ENCODE measurements around the gene RPGRIP1L. TPM values are rescaled to one million over a fixed set of nuclear protein-coding genes. Genes with fewer than 3 reads are reported as not detected.
"Not testable (repeated sequence)": the region's sequence is repeated elsewhere in the genome, so short reads cannot be mapped to it uniquely, and the experiment has no call there.

RPGRIP1L gene
- total and polyA plus RNA-seq, 12 donors, result 2.6 to 11.6 (median 6.6) TPM

DNA sequence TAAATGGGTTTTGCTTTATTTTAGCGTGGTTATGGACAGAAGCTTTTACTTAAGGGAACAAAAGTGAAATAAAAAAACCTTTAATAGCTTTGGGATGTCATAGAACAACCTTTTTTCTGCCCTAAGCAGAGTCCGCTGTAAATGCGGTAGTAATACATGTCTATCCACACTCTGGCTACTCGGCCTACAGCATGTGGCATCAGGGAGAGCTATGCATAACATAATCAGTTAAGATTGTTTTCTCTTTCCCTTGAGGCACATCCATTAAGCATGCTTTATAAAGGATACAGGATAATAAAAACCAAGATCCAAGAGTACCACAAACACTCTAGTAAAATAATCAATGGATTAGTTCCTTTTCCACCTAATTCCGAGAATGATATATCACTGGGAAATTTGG, 10.3 kb downstream of the RPGRIP1L start:
- Histone ChIP-seq H3K4me3 (no peak overlapping the region), H3K27ac (no peak overlapping the region), H3K36me3 (replicated peaks in 1 of 2) (no peaks in the 10 kb centered on the region), H3K4me1 (replicated peaks in 1 of 2) (peaks cover 0 to 4% of the 10 kb centered on the region in 2 donors), H3K9me3 (replicated peaks in 1 of 3) (no peaks in the 10 kb centered on the region), H3K27me3 (no peaks in the 10 kb centered on the region)
- intact Hi-C loops (cut with DNase I), result no loop called here
- no peak for TF ChIP-seq POLR2A (IDR thresholded peaks at IDR 0.05)
- TF ChIP-seq, protein P1, sequence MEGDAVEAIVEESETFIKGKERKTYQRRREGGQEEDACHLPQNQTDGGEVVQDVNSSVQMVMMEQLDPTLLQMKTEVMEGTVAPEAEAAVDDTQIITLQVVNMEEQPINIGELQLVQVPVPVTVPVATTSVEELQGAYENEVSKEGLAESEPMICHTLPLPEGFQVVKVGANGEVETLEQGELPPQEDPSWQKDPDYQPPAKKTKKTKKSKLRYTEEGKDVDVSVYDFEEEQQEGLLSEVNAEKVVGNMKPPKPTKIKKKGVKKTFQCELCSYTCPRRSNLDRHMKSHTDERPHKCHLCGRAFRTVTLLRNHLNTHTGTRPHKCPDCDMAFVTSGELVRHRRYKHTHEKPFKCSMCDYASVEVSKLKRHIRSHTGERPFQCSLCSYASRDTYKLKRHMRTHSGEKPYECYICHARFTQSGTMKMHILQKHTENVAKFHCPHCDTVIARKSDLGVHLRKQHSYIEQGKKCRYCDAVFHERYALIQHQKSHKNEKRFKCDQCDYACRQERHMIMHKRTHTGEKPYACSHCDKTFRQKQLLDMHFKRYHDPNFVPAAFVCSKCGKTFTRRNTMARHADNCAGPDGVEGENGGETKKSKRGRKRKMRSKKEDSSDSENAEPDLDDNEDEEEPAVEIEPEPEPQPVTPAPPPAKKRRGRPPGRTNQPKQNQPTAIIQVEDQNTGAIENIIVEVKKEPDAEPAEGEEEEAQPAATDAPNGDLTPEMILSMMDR (IDR thresholded peaks at IDR 0.05), result no peak
- 88 to 93% (median 89%) methylated on average over 5 of the region's 5 CpGs for WGBS, 4 donors
- DNase-seq, result no peak

DNA sequence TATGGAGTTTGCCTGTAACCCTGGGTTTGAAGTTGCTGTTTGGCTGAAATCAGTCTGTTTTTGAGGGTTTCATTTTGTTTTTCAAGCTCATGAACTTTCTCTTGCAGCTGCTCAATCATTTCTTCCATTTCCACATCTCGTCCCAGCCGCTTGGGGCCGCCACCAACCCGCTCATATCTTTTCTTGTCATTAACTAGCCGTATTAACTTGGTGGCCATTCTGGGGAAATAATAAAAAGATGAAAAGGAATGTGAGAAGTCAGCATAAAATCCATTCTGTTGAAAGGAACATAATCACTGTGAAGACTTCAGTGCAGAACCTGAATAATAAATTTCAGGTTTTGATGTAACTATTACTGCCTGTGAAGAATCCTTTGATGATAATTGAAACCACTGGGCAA, 11.5 kb downstream of the RPGRIP1L start:
- intact Hi-C loops (cut with DNase I), result no loop called here
- Histone ChIP-seq H3K27ac (no peak overlapping the region), H3K36me3 (replicated peaks in 1 of 2) (no peaks in the 10 kb centered on the region), H3K4me1 (replicated peaks in 1 of 2) (peaks cover 0 to 4% of the 10 kb centered on the region in 2 donors), H3K27me3 (no peaks in the 10 kb centered on the region), H3K9me3 (replicated peaks in 1 of 3) (no peaks in the 10 kb centered on the region), H3K4me3 (no peak overlapping the region)
- WGBS, 4 donors, result 94 to 96% (median 95%) methylated on average over 5 of the region's 5 CpGs
- DNase-seq, result no peak
- no peak for TF ChIP-seq POLR2A (IDR thresholded peaks at IDR 0.05)

DNA sequence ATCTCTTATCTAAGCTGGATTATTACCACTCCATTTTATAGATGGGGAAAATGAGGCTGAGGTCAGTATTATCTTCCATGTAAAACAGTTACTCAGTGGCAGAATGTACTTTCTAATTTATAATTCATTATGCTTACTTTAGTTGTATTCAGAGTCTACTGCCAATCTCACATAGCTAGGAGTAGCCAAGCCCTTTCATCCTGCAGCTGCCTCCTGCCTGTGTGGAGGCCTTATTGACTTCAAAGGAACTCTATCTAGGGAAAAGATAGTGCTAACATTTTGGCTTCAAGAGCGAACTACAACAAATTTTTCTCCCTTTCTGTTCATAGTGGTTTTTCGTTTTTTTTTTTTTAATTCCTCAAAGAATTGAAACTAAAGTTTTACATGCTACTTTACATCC, 12.9 kb downstream of the RPGRIP1L start:
- DNase-seq, result no peak
- intact Hi-C loops (cut with DNase I), result no loop called here
- 87 to 95% (median 89%) methylated on average over 2 of the region's 2 CpGs for WGBS, 4 donors
- no peaks in the 10 kb centered on the region for H3K36me3 ChIP-seq (replicated peaks in 1 of 2)
- TF ChIP-seq, protein P1 (IDR thresholded peaks at IDR 0.05), result no peak
- no peak for TF ChIP-seq POLR2A (IDR thresholded peaks at IDR 0.05)
- no peak overlapping the region for H3K27ac ChIP-seq
- H3K9me3 ChIP-seq (replicated peaks in 1 of 3), result no peaks in the 10 kb centered on the region
- H3K4me3 ChIP-seq, result no peak overlapping the region
- H3K27me3 ChIP-seq, result no peaks in the 10 kb centered on the region
- peaks cover 0 to 4% of the 10 kb centered on the region in 2 donors for H3K4me1 ChIP-seq (replicated peaks in 1 of 2)

DNA sequence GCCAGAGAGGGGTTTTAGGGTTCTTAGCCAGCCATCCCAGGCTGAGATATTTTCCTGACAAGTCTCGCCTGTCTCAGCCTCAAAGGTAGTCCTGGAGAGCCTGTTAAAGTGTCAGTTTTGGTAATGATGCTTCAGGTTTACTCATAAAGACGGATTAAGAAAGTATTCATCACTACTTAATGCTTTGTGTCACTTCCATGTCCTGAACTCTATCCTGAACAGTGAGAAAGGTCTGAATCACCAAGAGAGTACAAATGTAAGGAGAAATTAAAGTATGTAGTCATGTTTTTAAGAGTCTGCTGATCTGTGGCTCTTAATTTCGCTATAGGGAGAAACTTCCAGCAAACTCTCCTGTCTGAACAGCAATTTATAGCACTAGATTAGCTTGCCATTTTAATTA, 14.0 kb downstream of the RPGRIP1L start:
- DNase-seq, result no peak
- no peaks in the 10 kb centered on the region for H3K4me1 ChIP-seq (replicated peaks in 1 of 2)
- no peaks in the 10 kb centered on the region for H3K36me3 ChIP-seq (replicated peaks in 1 of 2)
- TF ChIP-seq, protein P1 (IDR thresholded peaks at IDR 0.05), result no peak
- no peak for TF ChIP-seq POLR2A (IDR thresholded peaks at IDR 0.05)
- no peak overlapping the region for H3K27ac ChIP-seq
- H3K4me3 ChIP-seq, result no peak overlapping the region
- no peaks in the 10 kb centered on the region for H3K9me3 ChIP-seq (replicated peaks in 1 of 3)
- WGBS, 4 donors, result 92 to 97% (median 94%) methylated on average over 3 of the region's 3 CpGs
- intact Hi-C loops (cut with DNase I), result no loop called here
- no peaks in the 10 kb centered on the region for H3K27me3 ChIP-seq

DNA sequence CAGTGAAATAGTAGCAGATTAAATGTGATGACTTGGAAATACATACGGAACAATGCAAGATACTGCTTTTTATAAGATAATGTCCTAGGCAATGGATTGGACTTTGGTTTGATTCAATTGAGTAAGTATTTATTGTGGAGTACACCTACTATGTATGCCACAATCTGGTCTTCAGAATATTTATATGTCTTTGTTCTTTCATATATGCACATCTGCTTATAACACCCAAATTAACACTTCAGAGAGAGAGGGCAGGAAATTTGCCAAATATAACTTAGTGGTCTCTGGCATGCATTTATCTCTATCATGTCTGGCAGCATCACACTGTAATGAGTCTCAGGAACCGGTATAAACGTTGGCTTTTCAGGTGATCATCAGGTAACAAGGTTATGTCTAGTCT, 16.9 kb downstream of the RPGRIP1L start:
- no peak overlapping the region for H3K27ac ChIP-seq
- intact Hi-C loops (cut with DNase I), result no loop called here
- WGBS, 4 donors, result 77 to 80% (median 78%) methylated on average over 3 of the region's 3 CpGs
- no peaks in the 10 kb centered on the region for H3K4me1 ChIP-seq (replicated peaks in 1 of 2)
- no peak overlapping the region for H3K4me3 ChIP-seq
- H3K27me3 ChIP-seq, result no peaks in the 10 kb centered on the region
- no peaks in the 10 kb centered on the region for H3K9me3 ChIP-seq (replicated peaks in 1 of 3)
- no peak for TF ChIP-seq POLR2A (IDR thresholded peaks at IDR 0.05)
- TF ChIP-seq, protein P1 (IDR thresholded peaks at IDR 0.05), result no peak
- no peaks in the 10 kb centered on the region for H3K36me3 ChIP-seq (replicated peaks in 1 of 2)
- DNase-seq, result no peak

DNA sequence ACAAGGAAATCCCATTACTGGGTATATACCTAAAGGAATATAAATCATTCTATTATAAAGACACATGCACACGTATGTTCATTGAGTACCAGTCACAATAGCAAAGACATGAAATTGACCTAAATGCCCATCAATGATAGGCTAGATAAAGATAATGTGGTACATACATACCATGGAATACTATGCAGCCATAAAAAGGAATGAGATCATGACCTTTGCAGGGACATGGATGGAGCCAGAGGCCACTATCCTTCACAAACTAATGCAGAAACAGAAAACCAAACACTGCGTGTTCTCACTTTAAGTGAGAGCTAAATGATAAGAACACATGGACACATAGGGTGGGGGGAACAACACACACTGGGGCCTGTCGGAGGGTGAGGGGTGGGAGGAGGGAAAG, 18.3 kb downstream of the RPGRIP1L start:
- H3K9me3 ChIP-seq (replicated peaks in 1 of 3); intact Hi-C loops (cut with DNase I): not testable (repeated sequence)
- 95 to 99% (median 98%) methylated on average over 3 of the region's 3 CpGs for WGBS, 4 donors

More for the DNA sequence above, 18.3 kb downstream of the RPGRIP1L start:
- not testable (repeated sequence) for H3K36me3 ChIP-seq (replicated peaks in 1 of 2); H3K27me3 ChIP-seq; H3K27ac ChIP-seq; H3K4me1 ChIP-seq (replicated peaks in 1 of 2); H3K4me3 ChIP-seq; DNase-seq

Data from adrenal gland (tissue), 12 donors.